ENCODE measurements around the gene H3-3A.

The H3-3A gene

DNA sequence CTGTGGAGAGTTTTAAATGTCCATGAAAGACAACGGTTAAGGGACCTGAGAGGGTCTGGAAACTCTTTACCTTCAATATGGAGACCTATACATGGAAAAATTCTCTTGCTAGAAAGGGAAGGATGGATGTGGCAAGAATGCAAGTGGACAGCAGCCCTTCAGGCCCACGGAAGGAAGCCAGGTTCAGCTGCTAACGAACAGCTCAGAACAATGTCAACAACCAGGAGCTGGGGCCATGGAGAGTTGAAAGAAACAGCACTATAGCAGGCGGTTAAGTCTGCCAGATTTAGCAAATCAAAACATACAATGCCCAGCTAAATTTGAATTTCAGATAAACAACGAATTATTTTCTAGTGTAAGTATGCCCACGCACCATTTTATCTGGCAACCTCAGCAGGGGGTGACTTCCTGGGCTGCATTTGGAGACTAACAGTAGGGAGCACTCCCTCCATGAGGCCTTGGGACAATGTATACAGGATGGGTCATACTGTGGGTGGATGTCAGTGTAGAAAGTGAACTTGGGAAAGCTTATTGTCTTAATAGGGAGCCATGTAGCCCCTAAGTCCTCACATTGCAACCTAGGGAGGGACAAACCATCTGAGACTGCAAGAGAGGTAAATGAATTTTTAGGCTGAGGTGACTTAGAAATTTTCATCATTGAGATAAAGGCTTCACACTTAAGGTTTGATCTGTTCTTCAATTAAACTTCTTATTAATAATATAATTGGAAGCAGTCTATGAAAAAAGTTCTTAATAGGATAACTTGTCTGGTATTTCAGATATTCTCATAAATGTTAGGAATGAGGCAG lies 7.8 kb upstream of the H3-3A start:
- no peak for DNase-seq (ENCODE audit: low read depth, low spot score)

GRCh38 chr1:226059709-226060108 lies 2.8 kb upstream of the H3-3A start:
- no peak for DNase-seq (ENCODE audit: low read depth, low spot score)

- DNase-seq (ENCODE audit: low read depth, low spot score) = no peak
Measured at GRCh38 chr1:226060427-226060826, 2.1 kb upstream of the H3-3A start.

DNA sequence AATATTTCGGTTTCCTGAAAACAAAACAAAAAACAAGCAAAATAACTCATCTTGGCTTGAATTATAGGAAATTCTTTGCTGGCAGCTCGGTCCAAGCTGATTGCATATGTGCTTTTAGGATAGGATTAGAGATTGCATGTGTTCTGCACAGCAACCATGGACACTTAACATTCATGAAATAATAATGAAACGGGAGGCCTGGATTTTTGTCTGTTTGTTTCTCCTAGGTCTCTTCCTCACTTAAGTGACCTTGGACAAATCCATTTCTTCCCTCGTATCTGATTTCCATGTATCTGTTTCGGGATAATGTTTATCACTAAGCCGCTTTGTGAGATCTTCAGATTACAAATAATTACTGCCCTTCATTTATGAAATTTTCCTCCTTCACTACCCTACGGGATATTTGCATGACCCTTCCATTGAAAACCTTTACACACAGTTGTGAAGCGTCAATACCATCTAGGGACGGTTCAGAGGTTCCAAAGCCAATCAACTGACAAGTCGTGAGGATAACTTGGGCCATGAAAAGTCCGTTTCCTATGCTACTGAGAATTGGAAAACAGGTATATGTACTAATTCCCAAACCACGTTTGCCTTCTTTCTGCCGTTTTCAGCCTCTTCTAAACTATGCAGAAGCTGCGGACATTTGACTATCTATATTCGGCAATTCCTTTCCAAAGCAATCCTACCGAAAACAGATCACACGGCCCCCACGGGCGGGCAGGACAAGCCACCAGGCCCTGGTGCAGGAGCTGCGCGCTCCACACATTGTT lies 1.3 kb upstream of the H3-3A start:
- DNase-seq (ENCODE audit: low read depth, low spot score) = no peak

GRCh38 chr1:226061841-226062557 lies 517 bp upstream of the H3-3A start:
- DNase-seq (ENCODE audit: low read depth, low spot score) = no peak

GRCh38 chr1:226063224-226063976 lies 884 bp downstream of the H3-3A start:
- no peak for DNase-seq (ENCODE audit: low read depth, low spot score)

DNA sequence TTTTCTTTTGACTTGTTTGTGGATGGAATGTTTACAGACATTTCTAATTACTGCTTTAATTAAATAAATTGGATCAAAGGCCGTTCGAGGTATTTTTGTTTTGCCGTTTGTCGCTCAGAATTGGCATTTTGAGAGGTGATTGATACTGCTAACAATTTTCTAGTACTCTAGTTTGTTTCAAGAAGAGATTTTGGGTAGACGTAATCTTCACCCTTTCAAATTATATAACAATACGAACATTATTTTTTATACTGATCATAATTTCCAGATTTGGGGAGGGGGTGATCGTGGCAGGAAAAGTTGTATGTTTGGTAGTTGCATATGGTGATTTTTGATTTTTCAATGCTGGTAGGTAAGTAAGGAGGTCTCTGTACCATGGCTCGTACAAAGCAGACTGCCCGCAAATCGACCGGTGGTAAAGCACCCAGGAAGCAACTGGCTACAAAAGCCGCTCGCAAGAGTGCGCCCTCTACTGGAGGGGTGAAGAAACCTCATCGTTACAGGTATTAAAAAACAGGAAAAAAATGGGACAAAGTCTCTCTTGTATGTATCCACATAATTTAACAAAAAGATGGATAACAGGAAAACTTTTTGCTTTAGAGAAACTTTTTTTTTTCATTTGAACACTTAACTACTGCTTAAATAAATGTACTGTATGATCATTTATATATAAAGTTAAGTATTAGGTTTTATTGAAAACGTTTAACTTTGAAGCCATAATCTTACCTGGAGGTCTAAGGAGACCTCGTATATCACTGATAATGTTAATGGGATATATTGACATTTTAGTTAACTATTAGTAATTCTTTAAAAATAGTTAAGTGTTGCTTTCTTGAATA lies 1.7 kb downstream of the H3-3A start:
- no peak for DNase-seq (ENCODE audit: low read depth, low spot score)

GRCh38 chr1:226064816-226065248 lies 2.3 kb downstream of the H3-3A start:
- no peak for DNase-seq (ENCODE audit: low read depth, low spot score)

GRCh38 chr1:226066415-226067078 lies 4.0 kb downstream of the H3-3A start:
- no peak for DNase-seq (ENCODE audit: low read depth, low spot score)

- no peak for DNase-seq (ENCODE audit: low read depth, low spot score)
Measured at GRCh38 chr1:226069811-226070489, 7.4 kb downstream of the H3-3A start.

DNA sequence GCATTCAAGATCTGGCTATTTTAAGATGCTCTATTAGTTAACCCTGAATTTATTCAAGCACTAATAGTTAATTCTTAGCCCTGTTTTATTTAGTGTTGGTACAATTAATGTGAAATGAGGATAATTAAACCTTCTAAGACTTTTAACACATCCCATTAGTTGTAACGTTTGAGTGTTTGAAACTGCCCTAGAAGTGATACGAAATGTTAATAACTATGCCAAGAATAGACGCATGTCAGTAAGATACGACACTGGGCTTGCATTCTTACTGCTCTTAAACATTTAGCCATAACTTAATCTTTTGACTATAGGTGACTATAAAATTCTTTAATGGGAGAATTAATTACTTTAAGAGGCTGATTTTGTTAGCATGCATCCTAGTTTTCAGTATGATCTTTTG lies 9.8 kb downstream of the H3-3A start:
- no peak for DNase-seq (ENCODE audit: low read depth, low spot score)

- no peak for DNase-seq (ENCODE audit: low read depth, low spot score)
Measured at GRCh38 chr1:226073184-226073950, 10.9 kb downstream of the H3-3A start.

DNA sequence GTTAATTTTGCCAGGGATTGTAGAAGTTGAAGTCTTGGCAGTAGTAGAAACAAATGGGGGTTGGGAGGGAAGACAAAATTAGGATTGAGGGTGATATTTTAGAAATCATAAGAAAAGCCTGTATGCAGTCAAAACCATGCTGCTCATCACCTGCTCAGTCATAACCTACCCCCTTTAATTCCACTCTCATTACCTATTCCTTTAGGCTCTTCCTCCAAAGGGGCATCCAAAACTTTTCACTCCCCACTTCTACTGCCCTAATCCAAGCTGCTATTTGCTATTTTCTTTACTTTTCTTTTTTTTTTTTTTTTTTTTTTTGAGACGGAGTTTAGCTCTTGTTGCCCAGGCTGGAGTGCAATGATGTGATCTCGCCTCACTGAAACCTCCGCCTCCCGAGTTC lies 11.5 kb downstream of the H3-3A start:
- DNase-seq (ENCODE audit: low read depth, low spot score) = no peak

- DNase-seq (ENCODE audit: low read depth, low spot score) = no peak
Measured at GRCh38 chr1:226076378-226076777, 13.9 kb downstream of the H3-3A start.

- no peak for DNase-seq (ENCODE audit: low read depth, low spot score)
Measured at GRCh38 chr1:226078374-226078773, 15.9 kb downstream of the H3-3A start.

- DNase-seq (ENCODE audit: low read depth, low spot score) = no peak
Measured at GRCh38 chr1:226082587-226082917, 20.0 kb downstream of the H3-3A start.

GRCh38 chr1:226082959-226083301 lies 20.4 kb downstream of the H3-3A start:
- no peak for DNase-seq (ENCODE audit: low read depth, low spot score)

GRCh38 chr1:226083302-226084101 lies 21.0 kb downstream of the H3-3A start:
- no peak for DNase-seq (ENCODE audit: low read depth, low spot score)
